GM12873 (cell line): ENCODE measurements around the gene EIF2S3.

Experiments
- CTCF ChIP-seq: IDR thresholded peaks from 2 replicates; pipeline ENCODE4 v1.5.1; 2012; ENCODE audit warnings: low read depth, mild to moderate bottlenecking, moderate library complexity, low read length, control low read depth; ENCODE audit not compliant: insufficient read depth; ENCODE audit errors: missing control alignments

Gene EIF2S3

GRCh38 chrX:24069877-24070276 is 15.1 kb downstream of the EIF2S3 start:
- TF ChIP-seq CTCF: no peak

DNA sequence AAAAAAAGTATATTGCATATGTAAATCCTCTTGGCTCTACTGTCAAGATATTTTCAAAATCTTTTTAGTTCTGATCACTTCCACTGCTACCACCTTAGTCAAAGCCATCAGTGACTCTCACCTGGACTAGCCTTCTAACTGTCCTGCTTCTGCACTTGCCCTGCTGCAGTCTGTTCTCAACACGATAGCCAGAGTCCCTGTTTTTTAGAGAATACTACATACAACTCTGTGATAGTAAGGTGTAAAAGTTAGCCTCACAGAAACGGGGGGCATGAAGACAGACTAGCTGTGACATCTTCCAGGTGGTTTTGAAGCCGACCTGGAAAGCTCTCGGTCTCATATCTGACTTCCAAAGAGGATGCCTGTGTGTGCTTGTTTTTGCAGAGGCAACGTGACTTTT is 24.7 kb downstream of the EIF2S3 start:
- no peak for TF ChIP-seq CTCF

- no peak for TF ChIP-seq CTCF
Measured at GRCh38 chrX:24080704-24081103, 25.9 kb downstream of the EIF2S3 start.

GRCh38 chrX:24081661-24082154 is 27.0 kb downstream of the EIF2S3 start:
- TF ChIP-seq CTCF: peak; percentile 52

DNA sequence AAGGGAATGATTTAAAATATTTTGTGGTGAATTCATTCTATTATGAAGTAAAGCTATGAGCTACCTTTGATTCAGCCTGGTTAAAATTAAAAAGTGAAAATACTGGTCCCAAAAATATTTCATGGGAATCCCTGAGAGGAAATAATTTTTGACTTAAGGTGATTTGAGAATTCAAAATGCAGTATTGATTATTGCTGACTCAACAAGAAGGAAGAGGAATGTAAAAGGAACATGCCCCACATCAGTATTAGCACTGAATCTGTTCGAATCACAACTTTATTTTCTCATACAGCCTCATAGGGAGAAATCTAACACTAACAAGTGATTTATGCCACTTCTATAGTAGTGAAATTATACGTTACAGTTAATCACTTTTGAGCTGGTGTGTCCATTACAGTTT is 27.7 kb downstream of the EIF2S3 start:
- TF ChIP-seq CTCF: no peak

- TF ChIP-seq CTCF: no peak
Measured at GRCh38 chrX:24085101-24085500, 30.3 kb downstream of the EIF2S3 start.

DNA sequence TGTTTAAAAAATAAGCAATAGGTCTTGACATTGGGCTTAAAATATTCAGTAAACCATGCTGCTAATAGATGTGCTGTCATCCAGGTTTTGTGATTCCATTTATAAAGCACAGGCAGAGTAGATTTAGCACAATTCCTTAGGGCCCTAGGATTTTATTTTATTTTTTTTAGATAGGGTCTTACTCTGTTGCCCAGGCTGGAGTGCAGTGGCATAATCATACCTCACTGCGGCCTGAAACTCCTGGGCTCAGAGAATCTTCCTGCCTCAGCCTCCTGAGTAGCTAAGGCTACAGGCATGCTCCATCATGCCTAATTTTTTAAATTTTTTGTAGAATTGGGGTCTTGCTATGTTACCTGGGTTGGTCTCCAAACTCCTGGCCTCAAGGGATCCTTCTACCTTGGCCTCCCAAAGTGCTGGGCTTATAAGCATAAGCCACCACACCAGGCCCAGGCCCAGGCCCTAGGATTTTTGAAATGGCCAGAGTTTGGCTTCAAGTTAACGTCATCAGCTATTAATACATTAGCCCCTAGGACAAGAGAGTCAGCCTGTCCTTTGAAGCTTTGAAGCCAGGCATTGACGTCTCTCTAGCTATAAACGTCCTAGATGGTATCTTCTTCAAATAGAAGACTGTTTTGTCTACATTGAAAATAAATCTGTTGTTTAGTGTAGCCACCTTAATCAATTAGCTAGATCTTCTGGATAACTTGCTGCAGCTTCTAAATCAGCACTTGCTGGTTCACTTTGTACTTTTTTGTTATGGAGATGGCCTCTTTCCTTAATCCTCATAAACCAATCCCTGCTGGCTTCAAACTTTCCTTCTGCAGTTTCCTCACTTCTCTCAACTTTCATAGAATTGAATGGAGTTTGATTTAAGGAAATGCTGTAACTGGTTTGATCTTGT is 35.8 kb downstream of the EIF2S3 start:
- TF ChIP-seq CTCF: no peak
